ENCODE measurements around the gene FARS2. TPM values are rescaled to one million over a fixed set of nuclear protein-coding genes. Genes with fewer than 3 reads are reported as not detected.

Gene FARS2
- total and polyA plus RNA-seq, 9 of the 15 experiments (the other 6 are each of a cell fraction or from before 2014, with no cell fraction given), result 16.5 to 62.2 (median 27.0) TPM

DNA sequence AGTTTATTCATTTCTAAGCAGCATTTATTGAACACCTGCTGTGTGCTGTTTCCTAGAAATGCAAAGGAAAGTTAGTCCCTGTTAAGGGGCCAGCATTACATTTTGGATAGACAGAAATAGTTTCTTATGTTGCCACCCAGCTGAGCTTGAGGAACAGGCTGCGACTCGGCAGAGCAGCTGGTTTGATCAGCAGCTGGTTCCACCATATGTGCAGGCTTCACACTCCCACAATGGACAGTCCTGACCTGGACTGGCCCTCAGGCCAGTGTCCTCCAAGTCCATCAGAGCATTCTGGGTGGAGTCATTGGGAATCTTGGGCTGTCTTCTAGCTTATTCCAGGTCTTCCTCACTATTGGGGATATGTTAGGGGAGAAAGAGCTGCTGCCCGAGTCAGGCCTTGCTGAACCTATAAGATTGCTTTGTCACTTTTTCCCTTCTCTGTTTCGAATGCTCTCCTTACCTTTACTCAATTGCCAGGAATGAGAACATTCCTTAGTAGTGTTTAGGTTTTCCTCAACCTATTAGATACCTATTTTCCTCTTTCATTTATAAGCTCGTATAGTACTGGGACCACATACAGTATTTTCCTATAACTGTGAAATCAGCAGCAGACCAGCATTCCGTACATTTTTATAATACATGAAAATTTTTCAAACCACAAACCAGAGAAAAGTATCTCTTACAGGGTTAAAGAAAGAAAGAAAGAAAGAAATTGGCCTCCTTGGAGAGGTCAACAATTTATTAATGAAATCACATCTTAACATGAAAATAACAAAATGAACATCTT is 203.0 kb downstream of the FARS2 start:
- DNase-seq (ENCODE audit: extremely low read depth in 1 of 4, low spot score in 3 of 4), result no peak
- no peaks in the 10 kb centered on the region for H3K36me3 ChIP-seq (ENCODE audit: control insufficient read depth, insufficient read depth, low read length)
- no peaks in the 10 kb centered on the region for H3K27me3 ChIP-seq (ENCODE audit: control insufficient read depth in 2 of 2, insufficient read depth in 2 of 2, low read length in 2 of 2)
- H3K27ac ChIP-seq (ENCODE audit: extremely low read depth, low read depth, low read length), result no peak overlapping the region
- H3K9me3 ChIP-seq (replicated peaks; ENCODE audit: control insufficient read depth, insufficient read depth, low read depth, low read length), result no peaks in the 10 kb centered on the region
- no peak for ATAC-seq
- no peaks in the 10 kb centered on the region for H3K79me2 ChIP-seq (ENCODE audit: control insufficient read depth, insufficient read depth, low read length)
- H3K4me2 ChIP-seq (ENCODE audit: insufficient read depth, low read length), result no peak overlapping the region
- H4K20me1 ChIP-seq (replicated peaks; ENCODE audit: control insufficient read depth, insufficient read depth, low read length), result no peaks in the 10 kb centered on the region
- peaks cover 0 to 6% of the 10 kb centered on the region in 2 experiments; a peak in 2 of 5 replicates for H3K4me1 ChIP-seq (replicated peaks in 1 of 2; ENCODE audit: control insufficient read depth in 2 of 2, insufficient read depth in 2 of 2, low read length in 2 of 2)
- H2AFZ ChIP-seq (ENCODE audit: low read depth, low read length), result no peak overlapping the region
- WGBS (ENCODE audit: insufficient coverage, low coverage, missing lambda C conversion rate), result 60% methylated on average over 6 of the region's 6 CpGs
- ChIA-PET POLR2A (interaction anchor here (0.6 kb wide), 1 partner anchor 320 kb away, joined by 4 read pairs; no protein-coding TSS in a partner anchor), CTCF (ENCODE audit: low intra/inter-chr PET ratio) (no interaction called here)
- in situ Hi-C loops (cut with MboI) (no loop called here), intact Hi-C loops (cut with micrococcal nuclease) (loop anchor here (10.0 kb wide), 1 partner anchor 409 kb away; no protein-coding TSS in a partner anchor)
- TF ChIP-seq NR1H2 (CRISPR knock-in tag; IDR thresholded peaks at IDR 0.05) (no peak), MTF1 (CRISPR knock-in tag; IDR thresholded peaks at IDR 0.05; ENCODE audit: borderline replicate concordance) (no peak), NFXL1 (CRISPR knock-in tag; IDR thresholded peaks at IDR 0.05) (no peak), IFI16 (CRISPR knock-in tag; IDR thresholded peaks at IDR 0.05) (no peak), CLOCK (CRISPR knock-in tag; IDR thresholded peaks at IDR 0.05; ENCODE audit: borderline replicate concordance) (no peak)
- TF ChIP-seq, protein P1, sequence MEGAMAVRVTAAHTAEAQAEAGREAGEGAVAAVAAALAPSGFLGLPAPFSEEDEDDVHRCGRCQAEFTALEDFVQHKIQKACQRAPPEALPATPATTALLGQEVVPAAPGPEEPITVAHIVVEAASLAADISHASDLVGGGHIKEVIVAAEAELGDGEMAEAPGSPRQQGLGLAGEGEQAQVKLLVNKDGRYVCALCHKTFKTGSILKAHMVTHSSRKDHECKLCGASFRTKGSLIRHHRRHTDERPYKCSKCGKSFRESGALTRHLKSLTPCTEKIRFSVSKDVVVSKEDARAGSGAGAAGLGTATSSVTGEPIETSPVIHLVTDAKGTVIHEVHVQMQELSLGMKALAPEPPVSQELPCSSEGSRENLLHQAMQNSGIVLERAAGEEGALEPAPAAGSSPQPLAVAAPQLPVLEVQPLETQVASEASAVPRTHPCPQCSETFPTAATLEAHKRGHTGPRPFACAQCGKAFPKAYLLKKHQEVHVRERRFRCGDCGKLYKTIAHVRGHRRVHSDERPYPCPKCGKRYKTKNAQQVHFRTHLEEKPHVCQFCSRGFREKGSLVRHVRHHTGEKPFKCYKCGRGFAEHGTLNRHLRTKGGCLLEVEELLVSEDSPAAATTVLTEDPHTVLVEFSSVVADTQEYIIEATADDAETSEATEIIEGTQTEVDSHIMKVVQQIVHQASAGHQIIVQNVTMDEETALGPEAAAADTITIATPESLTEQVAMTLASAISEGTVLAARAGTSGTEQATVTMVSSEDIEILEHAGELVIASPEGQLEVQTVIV (CRISPR knock-in tag; IDR thresholded peaks at IDR 0.05; ENCODE audit: borderline replicate concordance), result no peak
- no peak overlapping the region for H3K9ac ChIP-seq (ENCODE audit: insufficient read depth in 1 of 2, low read depth in 2 of 2, low read length in 2 of 2)
- H3K9me1 ChIP-seq (ENCODE audit: control insufficient read depth, insufficient read depth, low read length), result no peaks in the 10 kb centered on the region
- BruUV-seq (replicated peaks), result no TSS peak
- H3K4me3 ChIP-seq, result no peak overlapping the region
- FAIRE-seq, result no peak
